ENCODE data around the gene VSTM1. TPM values are rescaled to one million over a fixed set of nuclear protein-coding genes. Genes with fewer than 3 reads are reported as not detected.
A peak's percentile ranks its signal among the peaks of the same experiment; 100 is the strongest.

Gene VSTM1
- polyA plus RNA-seq, 3 donors = 3.7 to 172 (median 137) TPM

DNA sequence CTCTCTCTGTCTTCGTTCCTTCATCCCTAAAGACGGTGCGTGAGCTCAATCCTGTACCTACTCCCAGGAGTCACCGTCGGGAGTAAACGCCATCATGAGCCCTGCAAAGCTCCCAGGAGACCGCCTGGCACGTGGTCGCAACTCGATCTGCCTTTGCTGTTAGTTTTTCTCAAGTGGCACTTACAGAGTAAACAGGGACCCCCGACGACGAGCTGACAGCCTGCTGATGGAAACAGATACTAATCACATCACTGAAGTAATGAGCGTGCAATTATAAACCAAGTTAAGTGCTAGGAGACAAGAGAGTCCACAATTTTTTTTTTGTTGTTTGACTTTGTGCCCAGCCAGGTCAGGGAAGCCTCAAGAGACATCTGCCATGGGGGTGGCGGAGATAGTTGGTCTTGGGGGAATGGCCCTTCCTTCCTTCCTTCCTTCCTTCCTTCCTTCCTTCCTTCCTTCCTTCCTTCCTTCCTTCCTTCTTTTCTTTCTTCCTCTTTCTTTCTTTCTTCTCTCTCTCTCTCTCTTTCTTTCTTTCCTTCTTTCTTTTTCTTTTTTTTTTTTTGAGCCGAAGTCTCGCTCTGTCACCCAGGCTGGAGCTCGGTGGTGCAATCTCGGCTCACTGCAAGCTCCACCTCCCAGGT lies 48.7 kb downstream of the VSTM1 start:
- TF ChIP-seq, protein P1, sequence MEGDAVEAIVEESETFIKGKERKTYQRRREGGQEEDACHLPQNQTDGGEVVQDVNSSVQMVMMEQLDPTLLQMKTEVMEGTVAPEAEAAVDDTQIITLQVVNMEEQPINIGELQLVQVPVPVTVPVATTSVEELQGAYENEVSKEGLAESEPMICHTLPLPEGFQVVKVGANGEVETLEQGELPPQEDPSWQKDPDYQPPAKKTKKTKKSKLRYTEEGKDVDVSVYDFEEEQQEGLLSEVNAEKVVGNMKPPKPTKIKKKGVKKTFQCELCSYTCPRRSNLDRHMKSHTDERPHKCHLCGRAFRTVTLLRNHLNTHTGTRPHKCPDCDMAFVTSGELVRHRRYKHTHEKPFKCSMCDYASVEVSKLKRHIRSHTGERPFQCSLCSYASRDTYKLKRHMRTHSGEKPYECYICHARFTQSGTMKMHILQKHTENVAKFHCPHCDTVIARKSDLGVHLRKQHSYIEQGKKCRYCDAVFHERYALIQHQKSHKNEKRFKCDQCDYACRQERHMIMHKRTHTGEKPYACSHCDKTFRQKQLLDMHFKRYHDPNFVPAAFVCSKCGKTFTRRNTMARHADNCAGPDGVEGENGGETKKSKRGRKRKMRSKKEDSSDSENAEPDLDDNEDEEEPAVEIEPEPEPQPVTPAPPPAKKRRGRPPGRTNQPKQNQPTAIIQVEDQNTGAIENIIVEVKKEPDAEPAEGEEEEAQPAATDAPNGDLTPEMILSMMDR (IDR thresholded peaks at IDR 0.05) = no peak
- peaks cover 21 to 27% (median 27%) of the 10 kb centered on the region in 3 donors for H3K27me3 Mint-ChIP-seq (ENCODE audit: low read depth in 3 of 3)
- WGBS (ENCODE audit: insufficient coverage) = 76% methylated on average over 10 of the region's 19 CpGs

DNA sequence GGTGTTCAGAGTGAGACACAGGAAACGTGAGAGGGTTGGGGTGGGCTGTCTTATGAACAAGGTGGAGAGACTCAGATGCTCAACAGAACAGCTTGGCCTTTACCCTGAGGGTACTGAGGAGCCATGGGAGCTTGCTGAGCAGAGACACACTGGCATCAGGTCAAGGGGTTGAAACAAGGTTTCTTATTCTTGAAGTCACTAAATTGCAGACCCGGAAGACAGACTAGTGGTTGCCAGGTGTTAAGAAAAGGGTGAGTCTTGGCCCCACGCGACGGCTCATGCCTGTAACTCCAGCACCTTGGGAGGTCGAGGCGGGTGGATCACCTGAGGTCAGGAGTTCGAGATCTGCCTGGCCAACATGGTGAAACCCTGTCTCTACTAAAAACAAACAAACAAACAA lies 49.8 kb downstream of the VSTM1 start:
- intact Hi-C loops (cut with micrococcal nuclease) = no loop called here

More for the DNA sequence above, 48.7 kb downstream of the VSTM1 start:
- H3K4me3 ChIP-seq (replicated peaks in 1 of 3; ENCODE audit: low read depth in 2 of 3, low read length in 3 of 3) = no peak overlapping the region
- peaks cover 39 to 54% of the 10 kb centered on the region in 2 donors for H3K4me1 ChIP-seq (ENCODE audit: control insufficient read depth in 1 of 2, insufficient read depth in 2 of 2, low read length in 2 of 2)
- Mint-ChIP-seq H3K4me3 (peak overlapping the region in 1 of 2 donors; percentile 54), H3K9me3 (peaks cover 2 to 14% (median 11%) of the 10 kb centered on the region in 7 donors), H3K27ac (peak overlapping the region in 3 of 7 donors; percentile 30 to 77 (median 41)), H3K4me1 (peaks cover 53% of the 10 kb centered on the region), H3K36me3 (peaks cover 0 to 3% of the 10 kb centered on the region in 2 donors)
- no peaks in the 10 kb centered on the region for H4K20me1 ChIP-seq (ENCODE audit: insufficient read depth, low read length)
- peaks cover 0 to 4% of the 10 kb centered on the region in 2 donors for H3K9me3 ChIP-seq (replicated peaks in 1 of 2; ENCODE audit: control insufficient read depth in 1 of 2, insufficient read depth in 1 of 2, low read length in 2 of 2)
- H3K27ac ChIP-seq (ENCODE audit: low read depth in 1 of 2, low read length in 2 of 2) = no peak overlapping the region
- peaks cover 0 to 13% of the 10 kb centered on the region in 2 donors for H3K27me3 ChIP-seq (ENCODE audit: control insufficient read depth in 2 of 2, insufficient read depth in 2 of 2, low read length in 2 of 2)
- no peak overlapping the region for H3K9ac ChIP-seq (ENCODE audit: insufficient read depth, low read length, poor library complexity, severe bottlenecking)
- no peaks in the 10 kb centered on the region for H3K79me2 ChIP-seq (ENCODE audit: insufficient read depth, low read length)
- DNase-seq = no peak
- intact Hi-C loops (cut with micrococcal nuclease) = no loop called here
- no peak overlapping the region for H2AFZ ChIP-seq (ENCODE audit: insufficient read depth, low read depth, low read length, poor library complexity, severe bottlenecking)
- no peaks in the 10 kb centered on the region for H3K36me3 ChIP-seq (replicated peaks in 1 of 2; ENCODE audit: control insufficient read depth in 1 of 2, insufficient read depth in 2 of 2, low read length in 2 of 2)
- no peak overlapping the region for H3K4me2 ChIP-seq (replicated peaks; ENCODE audit: extremely low read depth, low read length, poor library complexity, severe bottlenecking)

More for the DNA sequence above, 49.8 kb downstream of the VSTM1 start:
- 86% methylated on average over 4 of the region's 8 CpGs for whole genome bisulfite sequencing (ENCODE audit: insufficient coverage)
- Histone ChIP-seq H4K20me1 (ENCODE audit: insufficient read depth, low read length) (no peaks in the 10 kb centered on the region), H3K27ac (ENCODE audit: low read depth in 1 of 2, low read length in 2 of 2) (no peak overlapping the region), H3K79me2 (ENCODE audit: insufficient read depth, low read length) (no peaks in the 10 kb centered on the region), H3K4me2 (replicated peaks; ENCODE audit: extremely low read depth, low read length, poor library complexity, severe bottlenecking) (no peak overlapping the region), H3K9ac (ENCODE audit: insufficient read depth, low read length, poor library complexity, severe bottlenecking) (no peak overlapping the region), H3K9me3 (replicated peaks in 1 of 2; ENCODE audit: control insufficient read depth in 1 of 2, insufficient read depth in 1 of 2, low read length in 2 of 2) (peaks cover 0 to 4% of the 10 kb centered on the region in 2 donors), H3K4me1 (ENCODE audit: control insufficient read depth in 1 of 2, insufficient read depth in 2 of 2, low read length in 2 of 2) (peaks cover 27 to 42% of the 10 kb centered on the region in 2 donors), H3K4me3 (replicated peaks in 1 of 3; ENCODE audit: low read depth in 2 of 3, low read length in 3 of 3) (no peak overlapping the region), H3K36me3 (replicated peaks in 1 of 2; ENCODE audit: control insufficient read depth in 1 of 2, insufficient read depth in 2 of 2, low read length in 2 of 2) (no peaks in the 10 kb centered on the region), H3K27me3 (ENCODE audit: control insufficient read depth in 2 of 2, insufficient read depth in 2 of 2, low read length in 2 of 2) (peaks cover 0 to 16% of the 10 kb centered on the region in 2 donors), H2AFZ (ENCODE audit: insufficient read depth, low read depth, low read length, poor library complexity, severe bottlenecking) (no peak overlapping the region)
- no peak for DNase-seq
- Mint-ChIP-seq H3K4me3 (no peak overlapping the region), H3K36me3 (peaks cover 0 to 3% of the 10 kb centered on the region in 2 donors), H3K27me3 (ENCODE audit: low read depth in 3 of 3) (peaks cover 28 to 36% (median 30%) of the 10 kb centered on the region in 3 donors), H3K27ac (peak overlapping the region in 1 of 7 donors; percentile 80), H3K4me1 (peaks cover 41% of the 10 kb centered on the region), H3K9me3 (peaks cover 2 to 14% (median 11%) of the 10 kb centered on the region in 7 donors)
- TF ChIP-seq, protein P1 (IDR thresholded peaks at IDR 0.05) = no peak

Measured in CD14-positive monocyte (primary cell).